A549 (cell line): ENCODE measurements around the gene INSYN2B. TPM values are rescaled to one million over a fixed set of nuclear protein-coding genes. Genes with fewer than 3 reads are reported as not detected.

Experiments
- ATAC-seq, 2 experiments: fragments of 200-7000 bp in 1 of 2; fragments of >200 bp in 1 of 2; cut with Nextera tagmentation in 1 of 2; cut with Tn5 transposase in 1 of 2; 3 replicates each; pipeline versions ENCODE4 v1.8.0 to v1.9.1; 2018 to 2020; ENCODE audit warnings: mild to moderate bottlenecking in 1 of 2, moderate library complexity in 1 of 2
- CTCF ChIA-PET: fragments of 300-600 bp; sonication (Branson Sonifier 250); formaldehyde crosslinking; extraction: SDS; loops from one replicate; lab custom pipeline; 2021; ENCODE audit warnings: antibody characterized with exemption, inconsistent platforms; lab: Yijun Ruan, JAX
- POLR2A ChIA-PET: fragments of 350-600 bp; formaldehyde crosslinking; extraction: SDS; loops from one replicate; lab custom pipeline; 2021; ENCODE audit warnings: antibody characterized with exemption, inconsistent platforms; lab: Yijun Ruan, JAX
- DNase-seq, 2 experiments: peaks; one replicate each; pipeline versions ENCODE4 v3.0.0 to v3.0.0-alpha.2; 2011 to 2016; ENCODE audit warnings: low read depth in 1 of 2, low spot score in 1 of 2
- FAIRE-seq: peaks from 2 replicates; lab custom pipeline; 2011; peaks lifted over from hg19 to GRCh38; lab: Jason Lieb, UNC
- H3K27ac ChIP-seq, 2 experiments: fragments of >200 bp; sonication (Bioruptor Twin); formaldehyde crosslinking; 3 replicates each; pipeline ENCODE4 v1.5.1; 2016 to 2017
- H3K4me1 ChIP-seq: fragments of >200 bp; sonication (Bioruptor Twin); formaldehyde crosslinking; 3 replicates; pipeline ENCODE4 v1.6.1; 2016
- H3K4me2 ChIP-seq: fragments of >200 bp; sonication (Bioruptor Twin); formaldehyde crosslinking; 3 replicates; pipeline ENCODE4 v1.6.1; 2016
- H3K4me3 ChIP-seq: fragments of >200 bp; sonication (Bioruptor Twin); formaldehyde crosslinking; 3 replicates; pipeline ENCODE4 v1.5.1; 2016
- H3K9me3 ChIP-seq: fragments of >200 bp; sonication (Bioruptor Twin); formaldehyde crosslinking; 3 replicates; pipeline ENCODE4 v1.6.1; 2016
- BCL3 ChIP-seq: fragments of >200 bp; sonication (Bioruptor Twin); formaldehyde crosslinking; IDR thresholded peaks from 3 replicates; pipeline ENCODE4 v1.6.1; 2016
- CBX8 ChIP-seq: fragments of 200-600 bp; sonication (generic); IDR thresholded peaks from 2 replicates; pipeline ENCODE4 v1.6.1; 2016
- CEBPB ChIP-seq, 2 experiments: fragments of >200 bp in 1 of 2; sonication (Bioruptor Twin) in 1 of 2; formaldehyde crosslinking in 1 of 2; IDR thresholded peaks; 2 replicates each; pipeline ENCODE4 v1.6.1; 2012 to 2016
- CHD4 ChIP-seq: fragments of 200-600 bp; sonication (generic); IDR thresholded peaks from 2 replicates; pipeline ENCODE4 v1.6.1; 2016; ENCODE audit warnings: antibody characterized with exemption, mild to moderate bottlenecking, borderline replicate concordance
- EHMT2 ChIP-seq: fragments of 200-600 bp; sonication (generic); IDR thresholded peaks from 2 replicates; pipeline ENCODE4 v1.6.1; 2016; ENCODE audit warnings: antibody characterized with exemption, low read depth, mild to moderate bottlenecking, moderate library complexity
- ELK1 ChIP-seq: fragments of 150-350 bp; IDR thresholded peaks from 2 replicates; pipeline ENCODE4 v1.6.1; 2014; ENCODE audit warnings: low read depth, mild to moderate bottlenecking, low read length
- EP300 ChIP-seq, 2 experiments: fragments of >200 bp; sonication (Bioruptor Twin); formaldehyde crosslinking; IDR thresholded peaks; 2 replicates in 1 of 2; 3 replicates in 1 of 2; pipeline ENCODE4 v1.6.1; 2016 to 2017
- ESRRA ChIP-seq: fragments of 150-350 bp; IDR thresholded peaks from 2 replicates; pipeline ENCODE4 v1.6.1; 2014; ENCODE audit warnings: mild to moderate bottlenecking, low read length, borderline replicate concordance
- FOSB ChIP-seq: fragments of 250-450 bp; sonication (Bioruptor Pico); IDR thresholded peaks from 2 replicates; pipeline ENCODE4 v1.5.0; 2020; ENCODE audit warnings: mild to moderate bottlenecking, moderate library complexity
- FOSL2 ChIP-seq, 2 experiments: fragments of 450-650 bp in 1 of 2; fragments of >200 bp in 1 of 2; sonication (Bioruptor Twin) in 1 of 2; formaldehyde crosslinking; IDR thresholded peaks; 2 replicates each; pipeline versions ENCODE4 v1.5.0 to v1.6.1; 2016 to 2020; ENCODE audit warnings: mild to moderate bottlenecking in 1 of 2, moderate library complexity in 1 of 2
- HDAC2 ChIP-seq: fragments of 200-600 bp; sonication (generic); IDR thresholded peaks from 2 replicates; pipeline ENCODE4 v1.6.1; 2016
- HEYL ChIP-seq: fragments of 250-450 bp; sonication (Bioruptor Pico); IDR thresholded peaks from 2 replicates; pipeline ENCODE4 v1.8.0; 2021; ENCODE audit warnings: mild to moderate bottlenecking, moderate library complexity
- HOXA7 ChIP-seq: fragments of 250-450 bp; sonication (Bioruptor Pico); IDR thresholded peaks from 2 replicates; pipeline ENCODE4 v1.5.0; 2020; ENCODE audit warnings: mild to moderate bottlenecking, moderate library complexity
- JUNB ChIP-seq: fragments of >200 bp; sonication (Bioruptor Twin); formaldehyde crosslinking; IDR thresholded peaks from 2 replicates; pipeline ENCODE4 v1.6.1; 2016
- KDM5A ChIP-seq: fragments of 200-600 bp; sonication (generic); IDR thresholded peaks from 2 replicates; pipeline ENCODE4 v1.6.1; 2016; ENCODE audit warnings: antibody characterized with exemption, mild to moderate bottlenecking
- MAFK ChIP-seq: fragments of 450-650 bp; IDR thresholded peaks from 2 replicates; pipeline ENCODE4 v1.6.1; 2014; ENCODE audit not compliant: partially characterized antibody
- MYC ChIP-seq: IDR thresholded peaks from 2 replicates; pipeline ENCODE4 v1.6.1; 2012; ENCODE audit warnings: mild to moderate bottlenecking, inconsistent platforms, low read length, improper control_type of control experiment, borderline replicate concordance
- NR3C1 ChIP-seq: fragments of >200 bp; sonication (Bioruptor Twin); formaldehyde crosslinking; IDR thresholded peaks from 3 replicates; pipeline ENCODE4 v1.6.1; 2017
- POLR2A ChIP-seq: IDR thresholded peaks from 2 replicates; pipeline ENCODE4 v1.6.1; 2012; ENCODE audit warnings: mild to moderate bottlenecking, low read length
- RAD21 ChIP-seq, 2 experiments: fragments of >200 bp in 1 of 2; sonication (Bioruptor Twin) in 1 of 2; formaldehyde crosslinking in 1 of 2; IDR thresholded peaks in 1 of 2; conservative IDR thresholded peaks in 1 of 2; 2 replicates in 1 of 2; 3 replicates in 1 of 2; pipeline ENCODE4 v1.6.1; 2012 to 2018; ENCODE audit warnings: inconsistent platforms in 1 of 2
- RFX5 ChIP-seq: fragments of 450-650 bp; IDR thresholded peaks from 2 replicates; pipeline ENCODE4 v1.7.1; 2014; ENCODE audit warnings: antibody characterized with exemption, mild to moderate bottlenecking, moderate library complexity
- SREBF2 ChIP-seq: fragments of 450-650 bp; IDR thresholded peaks from 2 replicates; pipeline ENCODE4 v1.6.1; 2014; ENCODE audit warnings: mild to moderate bottlenecking, moderate library complexity
- TFCP2L1 ChIP-seq: fragments of 250-450 bp; sonication (Bioruptor Pico); IDR thresholded peaks from 2 replicates; pipeline ENCODE4 v1.5.0; 2021; ENCODE audit warnings: mild to moderate bottlenecking
- TP53 ChIP-seq: fragments of 250-450 bp; sonication (Bioruptor Pico); IDR thresholded peaks from 2 replicates; pipeline ENCODE4 v1.5.0; 2021; ENCODE audit warnings: mild to moderate bottlenecking, moderate library complexity
- USF2 ChIP-seq: fragments of 450-650 bp; IDR thresholded peaks from 2 replicates; pipeline ENCODE4 v1.6.1; 2014; ENCODE audit warnings: antibody characterized with exemption
- ZC3H11A ChIP-seq: fragments of 450-650 bp; IDR thresholded peaks from 2 replicates; pipeline ENCODE4 v1.6.1; 2014; ENCODE audit warnings: antibody characterized with exemption, mild to moderate bottlenecking
- ZFP36 ChIP-seq: fragments of 450-650 bp; IDR thresholded peaks from 2 replicates; pipeline ENCODE4 v1.6.1; 2014; ENCODE audit warnings: borderline replicate concordance; ENCODE audit not compliant: partially characterized antibody
- whole genome bisulfite sequencing: methylation state at CpG from one replicate; pipeline ENCODE4 v1.1.6; 2017; ENCODE audit errors: missing lambda C conversion rate; 5-methylcytosine and 5-hydroxymethylcytosine counted together
- polyA plus RNA-seq, 4 experiments: library from polyadenylated mRNA; depleted of rRNA in 3 of 4; stranded (reverse); fragments of >200 nt; fragmentation: RNase III in 1 of 4; extraction: RNeasy Plus Mini Kit Qiagen cat#74134 plus additional on column Dnase treatment in 1 of 4; gene quantifications; 2 replicates in 3 of 4; 3 replicates in 1 of 4; pipeline ENCODE4 v1.2.3, GENCODE V29; 2011 to 2017
- TF ChIP-seq, protein P1 (sequence below): IDR thresholded peaks from 2 replicates; pipeline ENCODE4 v1.6.1; 2012
- TF ChIP-seq, protein P2 (sequence below): fragments of >200 bp; sonication (Bioruptor Twin); formaldehyde crosslinking; IDR thresholded peaks from 3 replicates; pipeline ENCODE4 v1.5.1; 2016
- TF ChIP-seq, protein P3 (sequence below): fragments of 200-600 bp; sonication (generic); IDR thresholded peaks from 2 replicates; pipeline ENCODE4 v1.6.1; 2016; ENCODE audit warnings: antibody characterized with exemption, mild to moderate bottlenecking, moderate library complexity

Gene INSYN2B
- polyA plus RNA-seq, 2 of the 4 experiments (the other 2 are of a cell fraction) = 0.26 to 0.46 TPM

GRCh38 chr5:169911448-169912212 lies 68.7 kb downstream of the INSYN2B start:
- WGBS = 52% methylated on average over 4 of the region's 4 CpGs
- H3K27ac ChIP-seq = no peak overlapping the region
- TF ChIP-seq ELK1 (no peak), CEBPB (IDR thresholded peaks at IDR 0.05) (peak in 1 of 2 experiments; percentile 40; a peak in 1 of 4 replicates), JUNB (no peak), SREBF2 (no peak), TFCP2L1 (no peak), MAFK (no peak), POLR2A (no peak), RFX5 (no peak), CHD4 (no peak), HOXA7 (no peak), EP300 (IDR thresholded peaks at IDR 0.05) (no peak), USF2 (no peak), TP53 (no peak), ZFP36 (no peak), NR3C1 (no peak), HEYL (no peak), HDAC2 (no peak), RAD21 (conservative IDR thresholded peaks at IDR 0.05 in 1 of 2, IDR thresholded peaks at IDR 0.05 in 1 of 2) (peak in 1 of 2 experiments; percentile 49; a peak in 3 of 5 replicates), KDM5A (no peak), ZC3H11A (no peak), FOSL2 (IDR thresholded peaks at IDR 0.05) (no peak), FOSL2 (CRISPR knock-in tag; IDR thresholded peaks at IDR 0.05) (no peak), CBX8 (no peak), FOSB (CRISPR knock-in tag) (no peak)
- TF ChIP-seq, protein P1, sequence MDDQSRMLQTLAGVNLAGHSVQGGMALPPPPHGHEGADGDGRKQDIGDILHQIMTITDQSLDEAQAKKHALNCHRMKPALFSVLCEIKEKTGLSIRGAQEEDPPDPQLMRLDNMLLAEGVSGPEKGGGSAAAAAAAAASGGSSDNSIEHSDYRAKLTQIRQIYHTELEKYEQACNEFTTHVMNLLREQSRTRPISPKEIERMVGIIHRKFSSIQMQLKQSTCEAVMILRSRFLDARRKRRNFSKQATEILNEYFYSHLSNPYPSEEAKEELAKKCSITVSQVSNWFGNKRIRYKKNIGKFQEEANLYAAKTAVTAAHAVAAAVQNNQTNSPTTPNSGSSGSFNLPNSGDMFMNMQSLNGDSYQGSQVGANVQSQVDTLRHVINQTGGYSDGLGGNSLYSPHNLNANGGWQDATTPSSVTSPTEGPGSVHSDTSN = no peak
- TF ChIP-seq, protein P2, sequence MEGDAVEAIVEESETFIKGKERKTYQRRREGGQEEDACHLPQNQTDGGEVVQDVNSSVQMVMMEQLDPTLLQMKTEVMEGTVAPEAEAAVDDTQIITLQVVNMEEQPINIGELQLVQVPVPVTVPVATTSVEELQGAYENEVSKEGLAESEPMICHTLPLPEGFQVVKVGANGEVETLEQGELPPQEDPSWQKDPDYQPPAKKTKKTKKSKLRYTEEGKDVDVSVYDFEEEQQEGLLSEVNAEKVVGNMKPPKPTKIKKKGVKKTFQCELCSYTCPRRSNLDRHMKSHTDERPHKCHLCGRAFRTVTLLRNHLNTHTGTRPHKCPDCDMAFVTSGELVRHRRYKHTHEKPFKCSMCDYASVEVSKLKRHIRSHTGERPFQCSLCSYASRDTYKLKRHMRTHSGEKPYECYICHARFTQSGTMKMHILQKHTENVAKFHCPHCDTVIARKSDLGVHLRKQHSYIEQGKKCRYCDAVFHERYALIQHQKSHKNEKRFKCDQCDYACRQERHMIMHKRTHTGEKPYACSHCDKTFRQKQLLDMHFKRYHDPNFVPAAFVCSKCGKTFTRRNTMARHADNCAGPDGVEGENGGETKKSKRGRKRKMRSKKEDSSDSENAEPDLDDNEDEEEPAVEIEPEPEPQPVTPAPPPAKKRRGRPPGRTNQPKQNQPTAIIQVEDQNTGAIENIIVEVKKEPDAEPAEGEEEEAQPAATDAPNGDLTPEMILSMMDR = 0 out of 3 replicates have a peak, but pooled peaks have one; percentile 11
- H3K9me3 ChIP-seq = no peaks in the 10 kb centered on the region
- POLR2A ChIA-PET = no interaction called here
- ATAC-seq (0 out of 6 replicates have a peak, but pooled peaks of 1 of the 2 experiments have one; percentile 31), FAIRE-seq (no peak), DNase-seq (peak in 1 of 2 experiments; percentile 25)
- H3K4me3 ChIP-seq = no peak overlapping the region
- CTCF ChIA-PET = no interaction called here
- no peaks in the 10 kb centered on the region for H3K4me1 ChIP-seq
- no peak overlapping the region for H3K4me2 ChIP-seq

DNA sequence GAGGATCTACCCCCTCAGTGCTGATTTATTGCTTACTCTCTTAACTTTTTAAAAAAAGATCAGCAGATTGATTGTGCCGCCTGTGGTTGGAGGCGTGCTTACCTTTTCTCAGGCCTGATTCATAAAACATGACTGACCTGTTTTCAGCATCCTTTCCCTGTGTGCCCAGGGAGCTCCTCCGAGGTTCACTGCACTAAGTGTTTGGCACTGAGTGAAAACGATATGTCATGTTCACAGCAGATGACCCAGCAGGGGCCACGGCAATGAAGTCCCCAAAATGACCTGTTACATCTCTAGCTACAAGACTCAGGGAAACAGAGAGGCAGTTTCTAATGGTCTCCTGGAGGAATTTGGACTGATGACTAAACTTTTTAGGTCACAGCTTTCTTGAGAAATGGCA lies 69.9 kb downstream of the INSYN2B start:
- WGBS = 71% methylated on average over 5 of the region's 5 CpGs
- Histone ChIP-seq H3K9me3 (no peaks in the 10 kb centered on the region), H3K4me3 (no peak overlapping the region), H3K4me1 (no peaks in the 10 kb centered on the region), H3K4me2 (no peak overlapping the region), H3K27ac (no peak overlapping the region)
- ChIA-PET POLR2A (no interaction called here), CTCF (no interaction called here)
- DNase-seq (no peak), FAIRE-seq (no peak), ATAC-seq (no peak)
- TF ChIP-seq, protein P3, sequence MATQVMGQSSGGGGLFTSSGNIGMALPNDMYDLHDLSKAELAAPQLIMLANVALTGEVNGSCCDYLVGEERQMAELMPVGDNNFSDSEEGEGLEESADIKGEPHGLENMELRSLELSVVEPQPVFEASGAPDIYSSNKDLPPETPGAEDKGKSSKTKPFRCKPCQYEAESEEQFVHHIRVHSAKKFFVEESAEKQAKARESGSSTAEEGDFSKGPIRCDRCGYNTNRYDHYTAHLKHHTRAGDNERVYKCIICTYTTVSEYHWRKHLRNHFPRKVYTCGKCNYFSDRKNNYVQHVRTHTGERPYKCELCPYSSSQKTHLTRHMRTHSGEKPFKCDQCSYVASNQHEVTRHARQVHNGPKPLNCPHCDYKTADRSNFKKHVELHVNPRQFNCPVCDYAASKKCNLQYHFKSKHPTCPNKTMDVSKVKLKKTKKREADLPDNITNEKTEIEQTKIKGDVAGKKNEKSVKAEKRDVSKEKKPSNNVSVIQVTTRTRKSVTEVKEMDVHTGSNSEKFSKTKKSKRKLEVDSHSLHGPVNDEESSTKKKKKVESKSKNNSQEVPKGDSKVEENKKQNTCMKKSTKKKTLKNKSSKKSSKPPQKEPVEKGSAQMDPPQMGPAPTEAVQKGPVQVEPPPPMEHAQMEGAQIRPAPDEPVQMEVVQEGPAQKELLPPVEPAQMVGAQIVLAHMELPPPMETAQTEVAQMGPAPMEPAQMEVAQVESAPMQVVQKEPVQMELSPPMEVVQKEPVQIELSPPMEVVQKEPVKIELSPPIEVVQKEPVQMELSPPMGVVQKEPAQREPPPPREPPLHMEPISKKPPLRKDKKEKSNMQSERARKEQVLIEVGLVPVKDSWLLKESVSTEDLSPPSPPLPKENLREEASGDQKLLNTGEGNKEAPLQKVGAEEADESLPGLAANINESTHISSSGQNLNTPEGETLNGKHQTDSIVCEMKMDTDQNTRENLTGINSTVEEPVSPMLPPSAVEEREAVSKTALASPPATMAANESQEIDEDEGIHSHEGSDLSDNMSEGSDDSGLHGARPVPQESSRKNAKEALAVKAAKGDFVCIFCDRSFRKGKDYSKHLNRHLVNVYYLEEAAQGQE = no peak
- no peak for TF ChIP-seq BCL3
- TF ChIP-seq POLR2A = no peak
- TF ChIP-seq MYC = no peak
- no peak for TF ChIP-seq EHMT2
- TF ChIP-seq CEBPB (IDR thresholded peaks at IDR 0.05) = no peak
- no peak for TF ChIP-seq ESRRA
